ENCODE data around the gene CENPP. TPM values are rescaled to one million over a fixed set of nuclear protein-coding genes. Genes with fewer than 3 reads are reported as not detected.

Gene CENPP
- total RNA-seq, 1 donor from 2014 or later, result 9.3 TPM

Small RNA genes lying within 50 kb of the gene (microRNA-seq; reads per million reads assigned to microRNA genes)
- gene MIR3651 (ENCODE audit: borderline number of aligned reads, borderline replicate concordance) (not detected), gene MIR4670 (ENCODE audit: borderline number of aligned reads, borderline replicate concordance) (not detected)

Small RNA genes lying within 50 kb of the gene (small RNA-seq; reads per million reads assigned to genes)
- gene AL157827.1 (not detected), gene MIR3651 (not detected), gene MIR4670 (not detected), gene SNORA84 (0.86 reads per million, percentile 8 among the genes with 10 or more reads in this experiment)

Other genes with a start within 250 kb of the CENPP start
- 68.5 TPM for gene SPTLC1, start 210.5 kb upstream of the CENPP start, total RNA-seq
- gene IARS1, start 32.3 kb upstream of the CENPP start, total RNA-seq, result 63.8 TPM
- 35.6 TPM for gene NOL8, start 603 bp upstream of the CENPP start, total RNA-seq
- gene OGN, start 78.6 kb downstream of the CENPP start, total RNA-seq, result 11.5 TPM
- gene OMD, start 98.5 kb downstream of the CENPP start, total RNA-seq, result 10.3 TPM
- gene ASPN, start 156.6 kb downstream of the CENPP start, total RNA-seq, result 2.9 TPM
- 10.8 TPM for gene ECM2, start 210.0 kb downstream of the CENPP start, total RNA-seq

All from vagina (tissue), 2 donors.